ENCODE data around the gene GPR108.

The GPR108 gene

DNA sequence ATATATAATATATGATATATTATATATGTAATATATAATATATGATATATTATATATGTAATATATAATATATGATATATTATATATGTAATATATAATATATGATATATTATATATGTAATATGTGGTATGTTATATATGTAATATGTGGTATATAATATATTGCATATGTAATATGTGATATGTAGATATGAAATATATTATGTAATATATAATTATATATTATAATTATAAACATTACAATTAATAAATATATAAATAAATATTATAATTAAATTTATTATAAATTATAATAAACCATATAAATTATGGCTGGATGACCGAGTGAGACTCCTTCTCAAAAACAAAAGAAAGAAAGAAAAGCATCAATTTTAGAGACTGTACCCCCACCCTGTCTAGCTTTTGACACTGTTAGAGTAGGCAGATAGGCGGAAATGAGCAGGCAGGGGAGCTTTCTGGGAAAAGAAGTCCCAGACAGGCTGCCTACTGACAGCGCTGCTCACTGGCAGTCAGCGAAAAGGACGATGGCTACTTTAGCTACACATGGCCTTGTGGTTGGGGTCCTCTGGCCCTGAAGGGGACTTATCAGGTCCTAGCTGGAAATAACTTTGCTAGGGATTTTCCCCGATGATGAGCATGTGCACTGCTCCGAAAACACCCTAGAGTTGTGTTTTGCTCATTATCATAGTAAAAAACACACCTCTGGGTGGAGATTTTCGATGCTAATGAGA is 36.6 kb downstream of the GPR108 start:
- no peak for DNase-seq

DNA sequence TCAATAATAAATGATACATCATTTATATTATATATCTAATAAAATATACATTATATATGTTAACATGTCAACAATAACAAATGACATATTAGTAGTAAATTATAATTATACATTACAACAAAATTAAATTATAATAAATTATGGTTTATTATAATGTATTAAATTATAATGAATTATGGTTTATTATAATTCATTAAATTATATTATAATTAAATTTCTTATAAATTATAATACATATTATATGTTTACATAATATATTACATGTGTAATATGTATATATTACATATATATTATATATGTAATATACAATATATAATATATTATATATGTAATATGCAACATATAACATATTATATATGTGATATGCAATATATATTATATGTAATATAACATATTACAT is 37.4 kb downstream of the GPR108 start:
- no peak for DNase-seq

DNA sequence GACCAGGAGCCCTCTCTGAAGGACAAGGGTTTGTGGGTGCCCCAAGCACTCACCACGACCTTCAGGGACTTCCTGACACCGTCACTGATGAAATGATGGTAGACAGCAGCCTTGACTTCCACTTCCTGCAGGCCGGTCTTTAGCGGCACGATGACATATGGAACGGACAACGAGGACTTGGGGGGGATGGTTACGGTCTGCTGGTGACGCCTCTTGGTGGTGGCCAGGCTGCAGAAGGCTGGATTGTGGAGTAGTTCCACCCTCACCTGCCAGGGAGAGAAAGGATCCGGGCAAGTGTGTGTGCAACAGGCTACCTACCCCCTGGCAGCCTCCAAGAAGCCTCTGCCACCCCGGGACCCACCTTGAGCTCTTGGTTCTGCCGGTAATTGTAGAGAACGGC is 40.1 kb downstream of the GPR108 start:
- DNase-seq = no peak

DNA sequence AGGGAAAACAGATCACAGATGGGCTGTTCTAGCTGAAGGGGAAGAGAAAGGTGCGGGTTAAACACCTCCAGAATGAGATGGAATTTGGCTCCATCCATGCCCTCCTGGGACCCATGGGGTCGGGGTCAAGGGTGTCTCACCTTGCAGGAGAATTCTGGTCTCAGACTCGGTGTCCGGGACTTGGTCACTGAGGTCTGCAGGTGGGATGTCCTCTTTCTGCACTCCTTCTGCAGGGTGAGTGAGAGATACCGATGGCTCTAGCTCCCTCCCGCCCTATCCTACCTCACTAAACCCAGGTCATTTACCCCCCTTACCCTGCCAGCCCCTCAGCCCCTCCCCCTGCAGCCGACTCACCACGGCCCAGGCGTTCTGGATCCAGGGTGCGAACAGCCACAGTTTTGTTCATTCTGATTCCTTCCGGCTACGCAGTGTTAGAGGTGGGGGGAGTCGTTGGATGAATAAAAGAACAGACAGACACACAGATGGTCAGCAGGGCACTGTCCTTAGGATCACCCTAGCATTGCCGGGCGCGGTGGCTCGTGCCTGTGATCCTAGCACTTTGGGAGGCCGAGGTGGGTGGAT is 41.0 kb downstream of the GPR108 start:
- no peak for DNase-seq

DNA sequence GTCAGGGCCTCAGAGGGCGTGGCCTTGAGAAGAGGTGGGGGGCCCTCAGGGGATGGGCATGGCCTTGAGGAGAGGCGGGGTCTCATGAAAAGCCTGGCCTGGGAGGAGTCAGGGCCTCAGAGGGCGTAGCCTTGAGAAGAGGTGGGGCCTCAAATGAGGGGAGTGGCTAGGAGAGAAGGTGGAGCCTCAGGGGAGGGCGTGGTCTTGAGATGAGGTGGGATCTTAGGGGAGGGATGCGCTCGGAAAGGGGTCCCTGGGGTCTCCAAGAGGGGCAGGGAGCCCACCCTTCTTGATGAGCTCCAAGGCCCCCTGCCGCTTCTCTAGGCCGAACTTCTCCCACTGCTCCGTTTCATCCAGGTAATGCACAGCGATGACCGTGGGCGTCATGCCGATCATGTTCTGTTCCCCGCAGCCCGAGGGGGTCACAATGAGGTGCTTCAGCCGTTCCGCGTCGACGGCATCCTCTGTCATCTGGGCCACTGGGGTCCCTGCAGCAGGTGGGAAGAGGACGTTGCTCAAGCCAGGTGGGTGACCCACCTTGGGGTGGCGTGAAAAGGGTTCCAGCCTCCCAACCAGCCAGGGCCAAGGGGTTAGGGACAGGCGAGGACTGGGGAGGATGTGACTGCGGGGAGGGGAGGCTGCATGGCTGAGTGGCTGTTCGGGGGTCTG is 43.1 kb downstream of the GPR108 start:
- no peak for DNase-seq

DNA sequence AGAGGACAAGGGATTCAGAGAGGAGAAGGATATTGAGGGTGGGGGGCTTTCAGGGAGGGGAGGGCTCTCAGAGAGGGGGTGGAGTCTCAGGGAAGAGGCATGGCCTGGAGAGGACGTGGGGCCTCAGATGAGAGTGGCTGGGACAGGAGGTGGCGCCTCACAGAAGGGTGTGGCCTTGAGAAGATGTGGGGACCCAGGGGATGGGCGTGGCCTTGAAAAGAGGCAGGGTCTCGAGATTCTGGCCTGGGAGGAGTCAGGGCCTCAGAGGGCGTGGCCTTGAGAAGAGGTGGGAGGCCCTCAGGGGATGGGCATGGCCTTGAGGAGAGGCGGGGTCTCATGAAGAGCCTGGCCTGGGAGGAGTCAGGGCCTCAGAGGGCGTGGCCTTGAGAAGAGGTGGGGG is 43.7 kb downstream of the GPR108 start:
- no peak for DNase-seq

DNA sequence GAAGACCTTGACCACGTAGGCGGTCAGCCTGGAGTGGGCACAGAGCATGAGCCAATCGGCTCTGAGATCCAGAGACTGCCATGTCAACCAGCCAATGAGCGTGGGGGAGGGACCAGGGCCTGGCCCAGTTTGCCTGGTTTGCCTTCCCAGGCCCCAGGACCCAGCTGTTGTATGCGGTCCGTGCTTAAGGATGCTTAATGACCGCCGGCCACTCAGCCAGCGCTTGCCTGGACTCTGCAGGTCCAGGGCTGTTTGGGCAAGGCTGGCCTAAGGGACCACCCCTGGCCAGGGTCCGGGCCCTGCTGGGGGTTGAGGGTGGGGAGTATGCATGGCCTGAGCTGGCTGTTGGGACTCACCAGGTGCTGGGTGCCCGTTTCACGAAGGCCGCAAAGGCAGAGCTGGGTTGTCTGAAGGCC is 44.3 kb downstream of the GPR108 start:
- no peak for DNase-seq

DNA sequence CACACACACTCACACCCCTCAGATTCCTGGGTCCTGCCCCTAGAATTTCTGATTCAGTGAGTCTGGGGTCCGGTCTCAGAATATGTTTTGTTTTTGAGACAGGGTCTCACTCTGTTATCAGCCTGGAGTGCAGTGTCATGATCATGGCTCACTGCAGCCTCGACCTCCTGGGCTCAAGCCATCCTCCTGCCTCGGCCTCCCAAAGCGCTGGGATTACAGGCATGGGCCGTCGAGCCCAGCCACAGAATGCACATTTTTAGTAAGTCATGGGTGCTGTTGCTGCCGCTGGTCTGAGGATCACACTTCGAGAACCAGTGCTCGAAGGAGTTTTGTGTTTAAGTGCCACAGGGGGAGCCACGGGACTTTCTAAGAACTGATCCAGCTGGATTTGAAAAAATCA is 45.4 kb downstream of the GPR108 start:
- DNase-seq = no peak

DNA sequence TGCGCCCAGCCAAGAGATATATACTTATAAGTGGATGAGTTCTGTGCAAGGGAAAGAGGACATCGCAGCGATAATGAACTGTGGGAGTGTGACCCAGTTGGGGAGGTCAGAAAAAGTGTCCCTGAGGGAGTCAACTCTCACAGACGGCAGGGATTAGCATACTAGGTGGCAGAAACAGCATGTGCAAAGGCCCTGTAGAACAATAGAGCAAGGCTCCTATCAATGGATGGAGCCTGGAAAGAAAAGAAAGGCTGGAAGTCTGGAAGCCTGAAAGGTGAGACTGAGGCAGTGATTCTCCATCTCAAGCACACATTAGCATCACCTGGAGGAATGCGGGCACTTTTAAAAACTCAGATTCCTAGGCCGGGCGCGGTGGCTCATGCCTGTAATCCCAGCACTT is 46.0 kb downstream of the GPR108 start:
- no peak for DNase-seq

DNA sequence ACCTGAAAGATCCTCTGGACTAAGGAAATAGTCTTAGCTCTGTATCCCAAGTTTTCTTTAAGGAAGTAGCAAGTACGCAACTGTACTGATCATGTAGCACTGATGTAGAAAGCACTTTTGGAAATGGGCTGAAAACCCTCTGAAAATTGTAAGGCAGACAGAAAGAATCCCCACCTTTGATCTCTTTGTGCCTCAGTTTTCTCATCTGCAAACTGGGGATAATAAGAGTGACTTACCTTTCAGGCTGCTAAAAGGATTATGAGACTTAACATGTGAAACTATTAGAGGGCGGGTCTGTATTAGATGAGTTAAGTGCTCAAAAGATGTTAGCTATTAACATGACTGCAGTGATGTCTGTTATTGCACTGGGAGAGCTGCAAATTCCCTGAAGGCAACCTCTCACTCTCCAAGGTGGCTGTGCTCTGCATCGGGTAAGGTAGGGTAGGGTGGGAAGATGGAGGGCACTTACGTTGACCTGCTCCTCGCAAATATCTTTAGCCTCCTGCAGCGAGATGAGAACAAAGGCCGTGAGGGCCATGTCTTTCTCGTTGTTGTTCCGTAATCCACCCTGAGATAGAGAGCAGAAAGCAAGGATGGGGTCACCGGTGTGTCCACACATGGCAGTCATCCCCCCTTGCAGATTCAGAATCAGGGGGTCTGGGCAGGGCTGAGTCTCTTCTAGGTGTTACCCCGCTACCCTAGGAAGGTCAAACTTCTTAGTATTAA is 47.1 kb downstream of the GPR108 start:
- no peak for DNase-seq

DNA sequence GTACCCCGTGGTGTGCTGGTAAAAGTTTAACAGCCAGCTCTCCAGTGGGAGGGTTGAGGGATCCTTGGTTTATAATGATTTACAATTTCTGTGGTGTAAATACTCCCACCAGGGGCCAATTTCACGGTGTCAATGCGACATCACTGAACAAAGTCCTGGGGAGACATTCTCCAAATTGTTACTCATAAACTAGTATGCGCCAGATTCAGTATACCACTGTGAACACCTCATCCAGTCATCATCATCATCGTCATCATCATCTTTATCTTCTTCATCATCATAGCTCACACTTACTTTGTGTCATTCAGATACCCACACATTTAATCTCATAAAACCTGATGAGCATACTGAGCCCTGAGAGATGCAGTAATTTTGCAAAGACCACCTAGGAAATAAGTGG is 50.3 kb downstream of the GPR108 start:
- DNase-seq = no peak

DNA sequence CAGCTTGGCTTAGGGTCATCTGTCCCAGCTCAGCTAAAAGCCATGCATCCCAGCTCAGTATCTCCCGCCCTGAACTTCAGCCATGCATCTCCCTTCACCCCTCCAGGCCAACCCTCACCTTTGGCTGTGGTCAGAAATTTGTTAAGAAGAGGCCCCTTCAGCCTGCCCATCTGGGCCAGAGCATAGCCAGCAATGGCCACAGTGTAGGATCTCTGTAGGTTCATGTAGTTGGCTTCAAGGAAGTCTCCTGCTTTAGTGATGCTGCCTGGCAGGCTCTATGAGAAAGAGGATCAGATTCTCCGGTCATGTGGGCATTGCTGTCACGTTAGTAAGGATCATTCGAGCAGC is 50.8 kb downstream of the GPR108 start:
- DNase-seq = no peak

DNA sequence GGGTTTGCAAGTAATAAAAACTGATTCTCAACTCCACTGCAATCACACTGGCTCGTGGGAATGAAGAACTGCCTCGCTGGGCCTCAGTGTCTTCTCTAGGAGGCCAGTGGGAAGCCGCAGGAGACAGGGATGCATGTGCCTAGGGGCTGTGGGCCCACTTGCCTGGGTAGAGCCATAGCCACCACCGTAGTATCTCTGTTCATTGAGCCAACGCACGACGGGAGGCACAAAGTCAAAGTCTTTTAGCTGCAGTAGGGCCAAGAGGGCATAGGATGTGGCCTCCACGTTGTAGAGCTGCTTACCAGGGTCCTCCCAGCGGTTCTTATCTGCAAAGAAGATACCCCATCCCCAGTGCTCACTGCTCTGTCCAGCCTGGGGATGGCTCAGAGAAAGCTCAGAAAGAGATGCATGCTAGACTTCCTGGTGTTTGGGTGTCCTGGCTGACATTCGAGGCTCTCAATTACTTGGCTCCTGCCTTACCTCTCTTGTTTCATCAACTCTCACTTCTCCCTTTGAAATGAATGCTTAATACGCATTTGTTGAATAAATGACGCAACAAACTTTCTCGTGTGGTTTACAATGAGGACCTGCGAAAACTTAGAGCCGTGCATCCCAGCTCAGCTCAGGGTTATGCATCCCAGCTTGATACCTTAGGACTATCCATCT is 51.3 kb downstream of the GPR108 start:
- DNase-seq = no peak

DNA sequence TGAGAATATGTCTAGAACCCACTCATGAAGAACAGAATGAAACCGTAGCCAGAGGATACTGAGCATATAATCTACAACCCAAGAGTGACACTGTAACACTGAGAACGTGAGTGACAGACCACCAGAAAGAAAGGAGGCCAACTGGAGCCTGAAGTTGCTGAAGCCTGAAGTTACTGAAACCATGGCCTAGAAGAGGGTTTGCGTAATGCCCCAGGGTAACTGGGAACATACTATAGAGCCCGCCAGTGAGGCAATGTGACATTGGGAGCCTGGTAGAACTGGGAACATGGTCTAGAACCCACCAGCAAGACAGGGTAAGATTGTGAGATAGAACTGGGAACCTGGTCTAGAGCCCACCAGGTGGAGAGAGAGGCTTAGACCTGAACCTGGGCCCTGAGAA is 51.9 kb downstream of the GPR108 start:
- no peak for DNase-seq

DNA sequence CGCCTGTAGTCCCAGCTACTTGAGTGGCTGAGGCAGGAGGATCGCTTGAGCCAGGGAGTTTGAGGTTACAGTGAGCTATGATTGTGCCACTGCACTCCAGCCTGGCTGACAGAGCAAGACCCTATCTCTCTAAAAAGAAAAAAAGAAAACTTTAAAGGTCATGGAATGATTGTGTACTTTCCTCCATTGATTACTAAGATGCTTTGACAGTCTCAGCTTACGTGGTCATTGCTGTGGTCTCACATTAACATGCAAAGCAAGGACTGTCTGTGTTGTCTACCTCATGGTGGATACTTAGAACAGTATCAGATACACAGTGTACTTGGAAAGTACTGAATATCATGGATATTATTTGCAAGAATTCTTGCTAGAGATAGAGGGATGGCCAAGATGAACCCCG is 53.4 kb downstream of the GPR108 start:
- DNase-seq = no peak

DNA sequence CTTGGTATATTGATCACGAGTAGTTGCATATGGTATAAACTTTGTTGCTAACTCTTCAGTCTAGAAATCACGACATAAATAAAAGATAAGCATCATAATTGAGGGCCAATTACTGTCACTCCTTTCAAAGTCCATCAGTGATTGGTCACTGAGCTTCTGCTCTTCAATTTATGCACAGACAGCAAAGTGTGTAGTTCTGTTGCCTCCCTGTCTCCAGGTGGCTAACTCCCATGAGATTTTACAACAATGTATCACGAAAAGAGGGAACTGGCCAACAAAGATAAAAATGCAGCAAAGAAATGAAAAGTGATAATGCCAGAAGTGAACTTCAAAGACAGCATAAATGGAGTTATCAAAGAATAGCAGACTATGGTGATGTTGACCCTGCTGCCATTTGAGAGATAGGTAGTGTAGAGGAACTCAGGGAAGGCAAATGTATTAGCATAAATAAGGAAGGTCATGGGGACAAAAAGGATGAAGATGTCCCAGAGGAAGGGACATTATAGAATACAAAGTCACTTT is 54.7 kb downstream of the GPR108 start:
- no peak for DNase-seq

DNA sequence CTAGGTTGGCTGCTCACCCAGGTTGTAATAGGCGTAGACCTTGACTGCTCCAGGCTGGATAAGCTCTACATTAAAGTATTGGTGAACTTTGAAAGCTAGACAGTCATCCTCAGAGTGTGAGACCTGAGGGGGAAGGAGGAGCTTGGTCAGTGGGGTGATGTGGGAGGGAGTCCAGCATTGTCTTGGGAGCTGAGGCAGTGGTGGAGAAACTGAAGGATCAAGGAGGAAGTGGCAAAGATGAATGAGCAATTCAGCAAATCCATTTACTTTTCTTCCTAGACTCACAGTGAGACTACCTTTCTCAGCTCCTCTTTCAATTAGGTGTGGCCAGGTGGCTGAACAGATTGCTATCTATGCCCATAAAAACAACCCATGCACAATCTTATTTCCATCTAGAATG is 57.2 kb downstream of the GPR108 start:
- no peak for DNase-seq

Measured in right forelimb (tissue), 1 donor.